GM21390 (cell line): ENCODE measurements around the gene SCART1.
"Not testable (repeated sequence)": the region's sequence is repeated elsewhere in the genome, so short reads cannot be mapped to it uniquely, and the experiment has no call there.

Experiments
- ATAC-seq: cut with Tn5 transposase; IDR thresholded peaks from one replicate; pipeline ENCODE4 v1.9.1; 2021; ENCODE audit not compliant: unreplicated experiment

Gene SCART1

GRCh38 chr10:133511408-133511807, 57.7 kb downstream of the SCART1 start:
- no peak for ATAC-seq

GRCh38 chr10:133511907-133512528, 58.3 kb downstream of the SCART1 start:
- no peak for ATAC-seq

DNA sequence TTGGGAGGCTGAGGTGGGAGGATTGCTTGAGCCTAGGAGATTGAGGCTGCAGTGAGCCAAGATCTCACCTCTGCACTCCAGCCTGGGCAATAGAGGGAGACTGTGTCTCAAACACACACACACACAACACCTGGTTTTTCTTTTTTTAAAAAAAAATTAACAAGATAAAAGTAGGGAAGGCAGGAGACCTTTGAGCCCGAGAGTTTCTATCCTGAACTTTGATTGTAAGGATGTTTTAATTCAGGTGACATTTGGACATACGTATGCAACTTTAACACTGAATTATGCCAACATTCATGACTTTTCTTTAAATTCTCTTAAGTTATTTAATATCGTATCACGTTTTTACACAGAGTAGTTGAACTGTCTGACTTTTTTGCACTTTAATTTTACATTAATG, 61.7 kb downstream of the SCART1 start:
- ATAC-seq = no peak

- ATAC-seq = no peak
Observed at GRCh38 chr10:133516057-133516456, 62.3 kb downstream of the SCART1 start.

DNA sequence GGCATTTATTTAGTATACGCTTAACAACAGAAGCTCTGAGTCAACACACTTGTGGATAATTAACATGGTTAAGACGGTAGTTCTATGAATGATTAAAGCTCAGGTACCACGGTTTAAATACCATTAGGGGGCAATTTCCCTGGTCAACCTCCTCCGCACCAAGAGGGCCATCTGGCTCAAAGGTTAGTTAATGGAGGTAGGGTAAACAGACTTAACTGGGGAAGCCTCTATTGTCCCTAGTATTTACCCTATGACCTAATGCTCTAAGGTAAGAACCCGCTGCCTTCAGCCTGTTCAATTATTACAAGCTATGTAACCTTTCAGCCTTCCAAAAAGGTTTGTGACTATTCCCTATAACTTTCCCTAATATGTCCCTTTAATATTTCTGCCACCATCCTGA, 64.8 kb downstream of the SCART1 start:
- not testable (repeated sequence) for ATAC-seq
